ENCODE data around the gene OR2H1.

Gene OR2H1

GRCh38 chr6:29456971-29457370, at the start of gene OR2H1, which contains the start of gene OR11A1:
OR2H1 (plus strand) TSS chr6:29457155; CDS start chr6:29461770, 4,615 bp downstream.
OR11A1 (minus strand) TSS chr6:29457071; CDS start chr6:29427641, 29,430 bp downstream.
- H3K9ac ChIP-seq, result no peak within 1 kb of the TSS
- no peaks in the 10 kb centered on the region for H3K9me3 ChIP-seq (ENCODE audit: control insufficient read depth, low read length)
- H3K27me3 ChIP-seq (ENCODE audit: control insufficient read depth, insufficient read depth, low read length), result no peaks in the 10 kb centered on the region
- no peak within 1 kb of the TSS for H3K27ac ChIP-seq
- no peaks in the 10 kb centered on the region for H3K4me1 ChIP-seq
- no peak within 1 kb of the TSS for H3K4me3 ChIP-seq (ENCODE audit: low read depth, low read length)
- H3K4me2 ChIP-seq (ENCODE audit: low read length), result no peak within 1 kb of the TSS
- no peak within 1 kb of the TSS for H2AFZ ChIP-seq
- H3K79me2 ChIP-seq, result no peaks in the 10 kb centered on the region
- H3K36me3 ChIP-seq (ENCODE audit: control insufficient read depth, insufficient read depth, low read length), result no peaks in the 10 kb centered on the region
- TF ChIP-seq CTCF (IDR thresholded peaks at IDR 0.05), result no peak

GRCh38 chr6:29414588-29414987, 42.4 kb upstream of the OR2H1 start, which contains the start of gene OR12D1:
OR12D1 (plus strand) TSS chr6:29414928.
- Histone ChIP-seq H3K4me1 (no peaks in the 10 kb centered on the region), H2AFZ (no peak within 1 kb of the TSS), H3K27me3 (ENCODE audit: control insufficient read depth, insufficient read depth, low read length) (no peaks in the 10 kb centered on the region), H3K36me3 (ENCODE audit: control insufficient read depth, insufficient read depth, low read length) (no peaks in the 10 kb centered on the region), H3K27ac (no peak within 1 kb of the TSS), H3K4me2 (ENCODE audit: low read length) (no peak within 1 kb of the TSS), H3K9ac (no peak within 1 kb of the TSS), H3K79me2 (no peaks in the 10 kb centered on the region), H3K4me3 (ENCODE audit: low read depth, low read length) (no peak within 1 kb of the TSS), H3K9me3 (ENCODE audit: control insufficient read depth, low read length) (no peaks in the 10 kb centered on the region)
- no peak for TF ChIP-seq CTCF (IDR thresholded peaks at IDR 0.05)

- Histone ChIP-seq H3K4me2 (ENCODE audit: low read length) (no peak overlapping the region), H3K9ac (no peak overlapping the region), H3K9me3 (ENCODE audit: control insufficient read depth, low read length) (no peaks in the 10 kb centered on the region), H3K27ac (no peak overlapping the region), H2AFZ (no peak overlapping the region), H3K27me3 (ENCODE audit: control insufficient read depth, insufficient read depth, low read length) (no peaks in the 10 kb centered on the region), H3K36me3 (ENCODE audit: control insufficient read depth, insufficient read depth, low read length) (no peaks in the 10 kb centered on the region), H3K4me3 (ENCODE audit: low read depth, low read length) (no peak overlapping the region), H3K79me2 (no peaks in the 10 kb centered on the region), H3K4me1 (no peaks in the 10 kb centered on the region)
- no peak for TF ChIP-seq CTCF (IDR thresholded peaks at IDR 0.05)
Observed at GRCh38 chr6:29419516-29419915, 37.4 kb upstream of the OR2H1 start.

- H3K27ac ChIP-seq, result no peak overlapping the region
- H3K9ac ChIP-seq, result no peak overlapping the region
- no peak overlapping the region for H3K4me2 ChIP-seq (ENCODE audit: low read length)
- no peaks in the 10 kb centered on the region for H3K4me1 ChIP-seq
- H3K4me3 ChIP-seq (ENCODE audit: low read depth, low read length), result no peak overlapping the region
- H3K79me2 ChIP-seq, result no peaks in the 10 kb centered on the region
- H3K36me3 ChIP-seq (ENCODE audit: control insufficient read depth, insufficient read depth, low read length), result no peaks in the 10 kb centered on the region
- H3K27me3 ChIP-seq (ENCODE audit: control insufficient read depth, insufficient read depth, low read length), result no peaks in the 10 kb centered on the region
- H2AFZ ChIP-seq, result no peak overlapping the region
- no peak for TF ChIP-seq CTCF (IDR thresholded peaks at IDR 0.05)
- no peaks in the 10 kb centered on the region for H3K9me3 ChIP-seq (ENCODE audit: control insufficient read depth, low read length)
Observed at GRCh38 chr6:29424168-29424567, 32.8 kb upstream of the OR2H1 start.

GRCh38 chr6:29424575-29424974, 32.4 kb upstream of the OR2H1 start:
- Histone ChIP-seq H3K9me3 (ENCODE audit: control insufficient read depth, low read length) (no peaks in the 10 kb centered on the region), H3K4me1 (no peaks in the 10 kb centered on the region), H3K27me3 (ENCODE audit: control insufficient read depth, insufficient read depth, low read length) (no peaks in the 10 kb centered on the region), H2AFZ (no peak overlapping the region), H3K9ac (no peak overlapping the region), H3K36me3 (ENCODE audit: control insufficient read depth, insufficient read depth, low read length) (no peaks in the 10 kb centered on the region), H3K79me2 (no peaks in the 10 kb centered on the region), H3K4me2 (ENCODE audit: low read length) (no peak overlapping the region), H3K4me3 (ENCODE audit: low read depth, low read length) (no peak overlapping the region), H3K27ac (no peak overlapping the region)
- TF ChIP-seq CTCF (IDR thresholded peaks at IDR 0.05), result no peak

Data from parathyroid adenoma (tissue), 2 donors.